ENCODE results near the gene GOT1.

The GOT1 gene

GRCh38 chr10:99433378-99434020, 3.1 kb upstream of the GOT1 start:
- DNase-seq (ENCODE audit: low read depth) = no peak

- DNase-seq (ENCODE audit: low read depth) = no peak
Measured at GRCh38 chr10:99432881-99433280, 2.5 kb upstream of the GOT1 start.

GRCh38 chr10:99432047-99432446, 1.6 kb upstream of the GOT1 start:
- no peak for DNase-seq (ENCODE audit: low read depth)

- DNase-seq (ENCODE audit: low read depth) = no peak
Measured at GRCh38 chr10:99431190-99431760, 851 bp upstream of the GOT1 start.

GRCh38 chr10:99430116-99430450, 341 bp downstream of the GOT1 start:
- no peak for DNase-seq (ENCODE audit: low read depth)

GRCh38 chr10:99429517-99430095, 818 bp downstream of the GOT1 start:
- DNase-seq (ENCODE audit: low read depth) = no peak

- DNase-seq (ENCODE audit: low read depth) = no peak
Measured at GRCh38 chr10:99427566-99428190, 2.7 kb downstream of the GOT1 start.

GRCh38 chr10:99426689-99427088, 3.7 kb downstream of the GOT1 start:
- no peak for DNase-seq (ENCODE audit: low read depth)

- DNase-seq (ENCODE audit: low read depth) = no peak
Measured at GRCh38 chr10:99425204-99425603, 5.2 kb downstream of the GOT1 start.

GRCh38 chr10:99424656-99425055, 5.8 kb downstream of the GOT1 start:
- DNase-seq (ENCODE audit: low read depth) = no peak

GRCh38 chr10:99422529-99423096, 7.8 kb downstream of the GOT1 start:
- DNase-seq (ENCODE audit: low read depth) = no peak

GRCh38 chr10:99421233-99421739, 9.1 kb downstream of the GOT1 start:
- no peak for DNase-seq (ENCODE audit: low read depth)

GRCh38 chr10:99419688-99420087, 10.7 kb downstream of the GOT1 start:
- DNase-seq (ENCODE audit: low read depth) = no peak

GRCh38 chr10:99418910-99419624, 11.4 kb downstream of the GOT1 start:
- DNase-seq (ENCODE audit: low read depth) = no peak

GRCh38 chr10:99412099-99412498, 18.3 kb downstream of the GOT1 start:
- DNase-seq (ENCODE audit: low read depth) = no peak

- no peak for DNase-seq (ENCODE audit: low read depth)
Measured at GRCh38 chr10:99411546-99411945, 18.9 kb downstream of the GOT1 start.

GRCh38 chr10:99410876-99411275, 19.5 kb downstream of the GOT1 start:
- no peak for DNase-seq (ENCODE audit: low read depth)

- DNase-seq (ENCODE audit: low read depth) = no peak
Measured at GRCh38 chr10:99410146-99410545, 20.3 kb downstream of the GOT1 start.

- no peak for DNase-seq (ENCODE audit: low read depth)
Measured at GRCh38 chr10:99406149-99406548, 24.3 kb downstream of the GOT1 start.

- no peak for DNase-seq (ENCODE audit: low read depth)
Measured at GRCh38 chr10:99403674-99404073, 26.8 kb downstream of the GOT1 start.

GRCh38 chr10:99399664-99400063, 30.8 kb downstream of the GOT1 start:
- DNase-seq (ENCODE audit: low read depth) = no peak

GRCh38 chr10:99396471-99396870, 34.0 kb downstream of the GOT1 start:
- DNase-seq (ENCODE audit: low read depth) = no peak

Data from stimulated activated CD4-positive, alpha-beta T cell treated with anti-CD3 and anti-CD28 coated beads, Interleukin-2, amount 100 ng/mL, for 4 hours (primary cell).